ENCODE results near the gene SH3GLB2. TPM values are rescaled to one million over a fixed set of nuclear protein-coding genes. Genes with fewer than 3 reads are reported as not detected.

The SH3GLB2 gene
- total and polyA plus RNA-seq, 10 of the 15 experiments (the other 5 are each of a cell fraction or from before 2014, with no cell fraction given): 0.21 to 61.3 (median 30.8) TPM

- TF ChIP-seq ZNF687 (IDR thresholded peaks at IDR 0.05) (no peak), RAD21 (IDR thresholded peaks at IDR 0.05; ENCODE audit: insufficient read depth, low read depth, low read length) (peak; percentile 46), ZBTB11 (CRISPR knock-in tag; IDR thresholded peaks at IDR 0.05) (no peak), TCF7 (IDR thresholded peaks at IDR 0.05; ENCODE audit: borderline replicate concordance) (no peak), NR2C1 (IDR thresholded peaks at IDR 0.05) (no peak), SMC3 (IDR thresholded peaks at IDR 0.05; ENCODE audit: borderline replicate concordance, low read length) (peak; percentile 21; the same call in 1 of the 2 replicates), SMAD5 (IDR thresholded peaks at IDR 0.05; ENCODE audit: low read depth) (0 out of 2 replicates have a peak, but pooled peaks have one; percentile 21), TCF12 (IDR thresholded peaks at IDR 0.05; ENCODE audit: low read depth, low read length) (0 out of 2 replicates have a peak, but pooled peaks have one; percentile 2)
These were observed 21.6 kb downstream of the SH3GLB2 start (continued) for GRCh38 chr9:129006328-129007034.
